Stimulated activated naive B cell treated with anti-CD40 and anti-IgM and Interleukin-4, amounts not matched to agents 10 μg/mL and 1 μg/mL and 100 μg/mL, for 72 hours (primary cell): ENCODE data around the gene LTA4H.

Experiments
- ATAC-seq, 2 donors: fragments of 150-1000 bp; cut with Tn5 transposase; replicated peaks; 2 replicates each; pipeline ENCODE4 v1.10.0; 2021; ENCODE audit warnings: moderate library complexity in 1 of 2
- DNase-seq: peaks from one replicate; pipeline ENCODE4 v3.0.0; 2021
- H3K27ac Mint-ChIP-seq: one replicate; pipeline ENCODE4 v1.8.0; 2022; ENCODE audit warnings: mild to moderate bottlenecking, mixed read lengths
- H3K27me3 Mint-ChIP-seq, 2 donors: one replicate each; pipeline ENCODE4 v1.8.0; 2022; ENCODE audit warnings: mixed read lengths in 2 of 2
- H3K36me3 Mint-ChIP-seq, 2 donors: one replicate each; pipeline ENCODE4 v1.8.0; 2022; ENCODE audit warnings: mixed read lengths in 2 of 2, mild to moderate bottlenecking in 1 of 2
- H3K4me1 Mint-ChIP-seq, 2 donors: one replicate each; pipeline ENCODE4 v1.8.0; 2022; ENCODE audit warnings: mixed read lengths in 2 of 2, mild to moderate bottlenecking in 1 of 2
- H3K4me3 Mint-ChIP-seq, 2 donors: one replicate each; pipeline ENCODE4 v1.8.0; 2022; ENCODE audit warnings: mild to moderate bottlenecking in 2 of 2, mixed read lengths in 2 of 2, moderate library complexity in 1 of 2
- H3K9me3 Mint-ChIP-seq, 2 donors: one replicate each; pipeline ENCODE4 v1.8.0; 2022; ENCODE audit warnings: mixed read lengths in 2 of 2, mild to moderate bottlenecking in 1 of 2

Gene LTA4H

DNA sequence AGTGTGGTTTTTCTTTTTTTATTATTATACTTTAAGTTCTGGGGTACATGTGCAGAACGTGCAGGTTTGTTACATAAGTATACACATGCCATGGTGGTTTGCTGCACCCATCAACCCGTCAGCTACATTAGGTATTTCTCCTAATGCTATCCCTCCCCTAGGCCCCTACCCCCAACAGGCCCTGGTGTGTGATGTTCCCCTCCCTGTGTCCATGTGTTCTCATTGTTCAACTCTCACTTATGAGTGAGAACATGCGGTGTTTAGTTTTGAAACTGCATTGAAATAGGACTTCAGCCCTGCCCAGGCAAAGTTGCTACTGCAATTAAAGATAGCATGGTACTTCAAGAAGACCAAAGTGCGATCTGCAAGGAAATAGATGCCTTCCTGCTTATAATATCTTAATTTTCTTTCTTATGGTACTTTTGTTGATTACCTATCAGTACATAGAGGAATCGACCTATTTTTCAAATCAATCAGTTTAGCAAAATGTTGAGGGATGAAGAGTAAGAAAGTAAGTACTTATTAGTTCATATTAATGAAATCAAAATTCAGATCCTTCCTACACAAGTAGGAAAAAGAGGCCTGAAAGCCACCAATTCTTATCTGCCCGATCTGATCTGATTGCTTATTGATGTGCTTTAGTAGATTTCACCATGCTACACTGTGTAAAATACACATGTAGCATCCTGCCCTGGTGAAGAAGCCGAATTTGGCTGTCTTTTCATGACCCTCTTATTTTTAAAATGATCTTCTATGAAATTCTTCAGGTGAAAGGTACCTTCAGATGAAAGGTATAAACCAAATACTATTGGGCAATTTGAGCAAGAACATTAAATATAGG lies 1.6 kb downstream of the LTA4H start:
- H3K4me3 Mint-ChIP-seq = peak overlapping the region; percentile 28 to 49
- ATAC-seq (no peak), DNase-seq (no peak)
- H3K36me3 Mint-ChIP-seq = peaks cover 10 to 14% of the 10 kb centered on the region in 2 donors
- H3K9me3 Mint-ChIP-seq = no peaks in the 10 kb centered on the region
- H3K4me1 Mint-ChIP-seq = peaks cover 15 to 18% of the 10 kb centered on the region in 2 donors
- no peak overlapping the region for H3K27ac Mint-ChIP-seq
- no peaks in the 10 kb centered on the region for H3K27me3 Mint-ChIP-seq

DNA sequence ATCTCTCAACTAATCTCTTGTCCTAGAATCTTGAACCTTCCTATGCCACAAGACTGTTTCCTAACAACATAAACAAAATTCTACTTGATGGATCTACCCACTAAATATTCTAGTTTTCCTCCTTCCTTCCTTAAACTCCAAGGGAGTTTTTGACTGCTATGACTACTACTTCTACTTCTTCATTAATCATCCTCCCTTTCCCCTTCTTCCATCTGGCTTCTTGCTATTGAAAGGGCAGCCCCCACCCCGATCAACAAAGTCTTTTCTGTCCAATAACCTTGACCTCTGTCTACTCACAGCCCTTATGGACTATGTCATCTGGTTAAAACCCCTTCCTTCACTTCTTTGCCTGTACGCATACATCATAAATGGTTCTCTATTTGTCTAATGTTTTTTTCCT lies 5.6 kb downstream of the LTA4H start:
- no peak for DNase-seq
- Mint-ChIP-seq H3K27me3 (no peaks in the 10 kb centered on the region), H3K4me3 (no peak overlapping the region), H3K27ac (no peak overlapping the region), H3K4me1 (peaks cover 13 to 18% of the 10 kb centered on the region in 2 donors), H3K36me3 (peaks cover 20 to 26% of the 10 kb centered on the region in 2 donors), H3K9me3 (no peaks in the 10 kb centered on the region)
- ATAC-seq = no peak

- ATAC-seq (peak; percentile 25 to 57), DNase-seq (no peak)
- Mint-ChIP-seq H3K9me3 (no peaks in the 10 kb centered on the region), H3K4me3 (no peak overlapping the region), H3K27me3 (no peaks in the 10 kb centered on the region), H3K27ac (no peak overlapping the region), H3K36me3 (peaks cover 20 to 33% of the 10 kb centered on the region in 2 donors), H3K4me1 (peaks cover 12 to 18% of the 10 kb centered on the region in 2 donors)
These were observed 6.8 kb downstream of the LTA4H start for GRCh38 chr12:96028538-96028937.

DNA sequence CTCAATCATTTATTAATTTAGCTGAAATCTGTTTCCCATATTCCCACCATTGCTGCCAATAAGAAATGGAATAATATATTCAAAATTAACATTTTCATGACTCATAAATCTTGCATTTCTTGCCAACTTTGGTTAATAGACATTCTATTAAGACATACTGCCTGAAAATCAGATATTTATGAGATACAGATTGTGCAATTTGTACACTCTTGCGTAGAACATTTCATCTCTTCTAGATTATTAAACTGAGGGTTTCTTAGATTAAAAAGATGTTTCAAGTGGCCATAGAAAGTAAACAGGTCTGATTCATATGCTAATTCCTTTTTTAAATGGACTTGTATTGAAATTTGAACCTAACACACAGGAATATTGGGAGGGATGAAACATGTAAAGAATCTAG lies 9.1 kb downstream of the LTA4H start:
- Mint-ChIP-seq H3K27ac (no peak overlapping the region), H3K4me1 (peaks cover 16 to 27% of the 10 kb centered on the region in 2 donors), H3K36me3 (peaks cover 29 to 41% of the 10 kb centered on the region in 2 donors), H3K27me3 (no peaks in the 10 kb centered on the region), H3K4me3 (no peak overlapping the region), H3K9me3 (no peaks in the 10 kb centered on the region)
- DNase-seq (no peak), ATAC-seq (no peak)

- ATAC-seq = no peak
- no peaks in the 10 kb centered on the region for H3K9me3 Mint-ChIP-seq
- H3K4me3 Mint-ChIP-seq = no peak overlapping the region
- H3K4me1 Mint-ChIP-seq = peaks cover 20 to 29% of the 10 kb centered on the region in 2 donors
- peaks cover 28 to 44% of the 10 kb centered on the region in 2 donors for H3K36me3 Mint-ChIP-seq
- DNase-seq = no peak
- no peaks in the 10 kb centered on the region for H3K27me3 Mint-ChIP-seq
- peak overlapping the region; percentile 21 for H3K27ac Mint-ChIP-seq
These were observed 9.9 kb downstream of the LTA4H start for GRCh38 chr12:96025518-96025917.

- Mint-ChIP-seq H3K4me1 (peaks cover 18 to 30% of the 10 kb centered on the region in 2 donors), H3K27ac (peak overlapping the region; percentile 63), H3K9me3 (no peaks in the 10 kb centered on the region), H3K27me3 (no peaks in the 10 kb centered on the region), H3K4me3 (peak overlapping the region in 1 of 2 donors; percentile 43), H3K36me3 (peaks cover 33 to 49% of the 10 kb centered on the region in 2 donors)
- ATAC-seq (peak; percentile 98), DNase-seq (no peak)
These were observed 14.9 kb downstream of the LTA4H start for GRCh38 chr12:96020314-96021003.

GRCh38 chr12:96015672-96016071 lies 19.7 kb downstream of the LTA4H start:
- peaks cover 37 to 47% of the 10 kb centered on the region in 2 donors for H3K36me3 Mint-ChIP-seq
- no peak for ATAC-seq
- no peaks in the 10 kb centered on the region for H3K9me3 Mint-ChIP-seq

GRCh38 chr12:96014943-96015599 lies 20.3 kb downstream of the LTA4H start:
- H3K27me3 Mint-ChIP-seq = no peaks in the 10 kb centered on the region
- no peak overlapping the region for H3K4me3 Mint-ChIP-seq
- H3K27ac Mint-ChIP-seq = no peak overlapping the region
- H3K9me3 Mint-ChIP-seq = no peaks in the 10 kb centered on the region
- ATAC-seq (no peak), DNase-seq (no peak)
- peaks cover 4 to 10% of the 10 kb centered on the region in 2 donors for H3K4me1 Mint-ChIP-seq
- H3K36me3 Mint-ChIP-seq = peaks cover 43 to 49% of the 10 kb centered on the region in 2 donors

More at GRCh38 chr12:96015672-96016071, 19.7 kb downstream of the LTA4H start:
- DNase-seq = no peak
- H3K27ac Mint-ChIP-seq = no peak overlapping the region
- H3K27me3 Mint-ChIP-seq = no peaks in the 10 kb centered on the region
- H3K4me3 Mint-ChIP-seq = no peak overlapping the region
- peaks cover 9 to 15% of the 10 kb centered on the region in 2 donors for H3K4me1 Mint-ChIP-seq

- peaks cover 31 to 57% of the 10 kb centered on the region in 2 donors for H3K36me3 Mint-ChIP-seq
- ATAC-seq = no peak
These were observed 27.7 kb downstream of the LTA4H start for GRCh38 chr12:96007729-96008128.

DNA sequence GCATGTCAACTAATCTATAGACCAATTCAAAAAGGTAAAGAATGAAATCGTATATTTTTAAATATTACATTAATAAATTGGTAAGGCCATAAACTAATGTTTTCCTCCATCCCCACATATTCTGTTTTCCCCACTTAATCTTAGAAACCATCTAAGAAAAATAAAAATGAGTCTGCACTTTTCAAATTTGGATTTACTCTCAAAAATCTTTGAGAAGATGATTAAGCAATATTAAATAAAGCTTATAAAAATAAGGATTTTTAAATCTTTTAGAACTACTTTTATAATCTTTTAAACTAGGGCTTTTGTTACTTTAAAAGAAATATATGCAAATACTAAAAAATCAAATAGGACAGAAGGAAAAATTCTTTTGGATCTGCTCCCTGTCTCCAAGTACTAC lies 28.7 kb downstream of the LTA4H start:
- H3K27ac Mint-ChIP-seq = no peak overlapping the region

More at GRCh38 chr12:96007729-96008128, 27.7 kb downstream of the LTA4H start:
- no peak overlapping the region for H3K4me3 Mint-ChIP-seq
- no peaks in the 10 kb centered on the region for H3K9me3 Mint-ChIP-seq
- H3K27me3 Mint-ChIP-seq = no peaks in the 10 kb centered on the region
- H3K27ac Mint-ChIP-seq = peak overlapping the region; percentile 77
- no peak for DNase-seq
- H3K4me1 Mint-ChIP-seq = no peaks in the 10 kb centered on the region

GRCh38 chr12:96000858-96001257 lies 34.5 kb downstream of the LTA4H start:
- peaks cover 11 to 14% of the 10 kb centered on the region in 2 donors for H3K4me1 Mint-ChIP-seq

More for the DNA sequence above, 28.7 kb downstream of the LTA4H start:
- Mint-ChIP-seq H3K27me3 (no peaks in the 10 kb centered on the region), H3K9me3 (no peaks in the 10 kb centered on the region), H3K36me3 (peaks cover 30 to 49% of the 10 kb centered on the region in 2 donors), H3K4me1 (no peaks in the 10 kb centered on the region), H3K4me3 (no peak overlapping the region)
- DNase-seq = no peak
- no peak for ATAC-seq

DNA sequence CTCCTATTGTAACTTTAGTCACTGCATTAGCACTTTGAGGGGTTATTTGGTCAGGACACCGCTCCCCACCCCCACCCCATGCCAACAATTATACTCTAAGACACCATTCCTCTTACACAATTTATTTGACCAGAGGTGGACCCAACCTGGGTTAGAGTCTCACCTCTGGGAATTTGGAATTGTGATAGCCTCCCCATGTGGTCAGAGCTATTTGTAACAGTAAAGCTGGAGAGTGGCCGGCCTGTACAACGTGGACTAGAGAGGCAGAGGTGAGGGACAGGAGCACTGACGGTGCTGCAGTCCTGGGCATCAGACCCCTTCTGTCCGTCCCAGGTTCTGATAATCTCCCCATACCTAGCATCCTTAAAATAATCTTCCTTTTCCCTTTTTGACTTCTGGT lies 35.9 kb downstream of the LTA4H start:
- H3K36me3 Mint-ChIP-seq = peaks cover 17 to 24% of the 10 kb centered on the region in 2 donors
- no peaks in the 10 kb centered on the region for H3K27me3 Mint-ChIP-seq
- no peak overlapping the region for H3K27ac Mint-ChIP-seq
- no peaks in the 10 kb centered on the region for H3K9me3 Mint-ChIP-seq
- no peak overlapping the region for H3K4me3 Mint-ChIP-seq
- peaks cover 11 to 14% of the 10 kb centered on the region in 2 donors for H3K4me1 Mint-ChIP-seq
- DNase-seq (no peak), ATAC-seq (no peak)

More at GRCh38 chr12:96000858-96001257, 34.5 kb downstream of the LTA4H start:
- Mint-ChIP-seq H3K9me3 (no peaks in the 10 kb centered on the region), H3K4me3 (no peak overlapping the region), H3K27ac (no peak overlapping the region), H3K27me3 (no peaks in the 10 kb centered on the region), H3K36me3 (peaks cover 27 to 38% of the 10 kb centered on the region in 2 donors)
- ATAC-seq (no peak), DNase-seq (no peak)

- ATAC-seq = peak; percentile 98
- H3K4me1 Mint-ChIP-seq = peaks cover 11 to 14% of the 10 kb centered on the region in 2 donors
- no peaks in the 10 kb centered on the region for H3K9me3 Mint-ChIP-seq
- DNase-seq = peak; percentile 23
- no peak overlapping the region for H3K27ac Mint-ChIP-seq
- peaks cover 17 to 22% of the 10 kb centered on the region in 2 donors for H3K36me3 Mint-ChIP-seq
- H3K4me3 Mint-ChIP-seq = no peak overlapping the region
- no peaks in the 10 kb centered on the region for H3K27me3 Mint-ChIP-seq
These were observed 36.6 kb downstream of the LTA4H start for GRCh38 chr12:95998611-95999286.
